H1 (cell line): ENCODE results near the gene TTC8. TPM values are rescaled to one million over a fixed set of nuclear protein-coding genes. Genes with fewer than 3 reads are reported as not detected.

Experiments used
- CTCF ChIA-PET: fragments of 300-600 bp; sonication (Branson Sonifier 250); formaldehyde crosslinking; loops from one replicate; lab custom pipeline; 2021; ENCODE audit not compliant: partially characterized antibody; lab: Charles Lee
- POLR2A ChIA-PET: fragments of 300-600 bp; sonication (Branson Sonifier 250); formaldehyde crosslinking; loops from one replicate; lab custom pipeline; 2021; ENCODE audit warnings: inconsistent platforms; ENCODE audit not compliant: partially characterized antibody; lab: Charles Lee
- DNase-seq, 2 experiments: peaks; one replicate each; pipeline versions ENCODE4 v3.0.0 to v3.0.0-alpha.2; 2010 to 2022; ENCODE audit warnings: low spot score in 2 of 2, low read depth in 1 of 2, mixed read lengths in 1 of 2
- FAIRE-seq: peaks from 2 replicates; lab custom pipeline; 2011; peaks lifted over from hg19 to GRCh38; lab: Jason Lieb, UNC
- H2AFZ ChIP-seq: 2 replicates; pipeline ENCODE4 v1.8.1; 2012; ENCODE audit warnings: low read length, inconsistent platforms
- H2AK5ac ChIP-seq: 2 replicates; pipeline ENCODE4 v1.6.1; 2013; ENCODE audit warnings: low read depth, low read length
- H2BK120ac ChIP-seq: replicated peaks from 2 replicates; pipeline ENCODE3; 2013; ENCODE audit warnings: low read depth, low read length, inconsistent platforms
- H2BK12ac ChIP-seq: 2 replicates; pipeline ENCODE4 v1.6.1; 2013; ENCODE audit warnings: low read depth, low read length
- H2BK15ac ChIP-seq: 2 replicates; pipeline ENCODE4 v1.6.1; 2013; ENCODE audit warnings: low read length
- H2BK20ac ChIP-seq: 2 replicates; pipeline ENCODE4 v1.6.1; 2013; ENCODE audit warnings: low read length
- H2BK5ac ChIP-seq: 2 replicates; pipeline ENCODE4 v1.6.1; 2013; ENCODE audit warnings: low read depth, low read length
- H3K14ac ChIP-seq: 2 replicates; pipeline ENCODE4 v1.6.1; 2013; ENCODE audit warnings: inconsistent platforms; ENCODE audit not compliant: insufficient read length
- H3K18ac ChIP-seq: 2 replicates; pipeline ENCODE4 v1.6.1; 2013; ENCODE audit warnings: low read length; ENCODE audit errors: extremely low read depth
- H3K23ac ChIP-seq: 2 replicates; pipeline ENCODE4 v1.6.1; 2013; ENCODE audit warnings: inconsistent platforms; ENCODE audit not compliant: insufficient read length
- H3K23me2 ChIP-seq: 2 replicates; pipeline ENCODE4 v1.6.1; 2013; ENCODE audit warnings: low read depth, low read length
- H3K27ac ChIP-seq: 2 replicates; pipeline ENCODE4 v1.6.1; 2011; ENCODE audit warnings: low read depth, low read length, inconsistent platforms
- H3K27me3 ChIP-seq, 4 experiments: replicated peaks in 1 of 4; 1 replicate in 1 of 4; 2 replicates in 3 of 4; pipeline versions ENCODE4 v1.6.1 to v1.8.1; 2011 to 2013; ENCODE audit warnings: low read length in 3 of 4, mild to moderate bottlenecking in 3 of 4, inconsistent platforms in 2 of 4, mixed read lengths in 2 of 4, moderate library complexity in 1 of 4; ENCODE audit not compliant: control insufficient read depth in 3 of 4, insufficient read depth in 3 of 4; ENCODE audit errors: extremely low read depth in 1 of 4
- H3K36me3 ChIP-seq, 4 experiments: 2 replicates each; pipeline versions ENCODE4 v1.6.1 to v1.8.1; 2011 to 2013; ENCODE audit warnings: mild to moderate bottlenecking in 4 of 4, low read length in 3 of 4, moderate library complexity in 2 of 4, control low read depth in 1 of 4, inconsistent platforms in 1 of 4; ENCODE audit not compliant: insufficient read depth in 4 of 4, control insufficient read depth in 2 of 4
- H3K4ac ChIP-seq: replicated peaks from 2 replicates; pipeline ENCODE3; 2013; ENCODE audit warnings: low read length, low read depth, mixed read lengths, inconsistent platforms; ENCODE audit not compliant: insufficient read length
- H3K4me1 ChIP-seq, 4 experiments: replicated peaks in 1 of 4; 1 replicate in 1 of 4; 2 replicates in 3 of 4; pipeline versions ENCODE4 v1.6.1 to v1.8.1; 2011 to 2013; ENCODE audit warnings: low read length in 3 of 4, inconsistent platforms in 2 of 4, mixed read lengths in 1 of 4; ENCODE audit not compliant: insufficient read depth in 4 of 4, control insufficient read depth in 3 of 4
- H3K4me2 ChIP-seq, 2 experiments: 2 replicates each; pipeline versions ENCODE4 v1.6.1 to v1.8.1; 2011 to 2013; ENCODE audit warnings: low read depth in 2 of 2, low read length in 2 of 2, control low read depth in 1 of 2, inconsistent platforms in 1 of 2, mild to moderate bottlenecking in 1 of 2; ENCODE audit not compliant: insufficient read depth in 1 of 2
- H3K4me3 ChIP-seq, 4 experiments: fragments of 200-600, 300-600 bp in 1 of 4; sonication (generic), shearing (Covaris generic), sonication (Bioruptor Twin) in 1 of 4; 2 replicates each; pipeline versions ENCODE4 v1.5.1 to v1.8.1; 2011 to 2016; ENCODE audit warnings: low read length in 4 of 4, low read depth in 3 of 4, control low read depth in 2 of 4, inconsistent platforms in 2 of 4, mild to moderate bottlenecking in 2 of 4, mixed read lengths in 1 of 4, moderate library complexity in 1 of 4; ENCODE audit not compliant: insufficient read depth in 2 of 4; ENCODE audit errors: extremely low read depth in 1 of 4
- H3K56ac ChIP-seq: replicated peaks from 2 replicates; pipeline ENCODE3; 2013; ENCODE audit warnings: low read depth, mild to moderate bottlenecking, mixed read lengths, low read length, inconsistent platforms; ENCODE audit not compliant: insufficient read length
- H3K79me1 ChIP-seq: 2 replicates; pipeline ENCODE4 v1.6.1; 2013; ENCODE audit warnings: low read depth, low read length, control low read depth
- H3K79me2 ChIP-seq, 2 experiments: 2 replicates each; pipeline versions ENCODE4 v1.6.1 to v1.8.1; 2012 to 2013; ENCODE audit warnings: low read length in 2 of 2, mild to moderate bottlenecking in 2 of 2, inconsistent platforms in 1 of 2; ENCODE audit not compliant: insufficient read depth in 2 of 2, control insufficient read depth in 1 of 2
- H3K9ac ChIP-seq, 4 experiments: replicated peaks in 1 of 4; 1 replicate in 1 of 4; 2 replicates in 3 of 4; pipeline versions ENCODE4 v1.6.1 to v1.8.1; 2011 to 2013; ENCODE audit warnings: low read depth in 3 of 4, low read length in 3 of 4, control low read depth in 2 of 4, mild to moderate bottlenecking in 2 of 4, moderate library complexity in 2 of 4, inconsistent platforms in 1 of 4; ENCODE audit errors: extremely low read depth in 1 of 4
- H3K9me3 ChIP-seq, 2 experiments: 2 replicates each; pipeline versions ENCODE4 v1.6.1 to v1.8.1; 2012 to 2013; ENCODE audit warnings: mild to moderate bottlenecking in 2 of 2, moderate library complexity in 2 of 2, control low read depth in 1 of 2, inconsistent platforms in 1 of 2, low read depth in 1 of 2, low read length in 1 of 2, mixed read lengths in 1 of 2; ENCODE audit not compliant: insufficient read depth in 2 of 2
- H4K20me1 ChIP-seq, 2 experiments: replicated peaks in 1 of 2; 2 replicates each; pipeline versions ENCODE3 to v1.8.1; 2011 to 2013; ENCODE audit warnings: inconsistent platforms in 2 of 2, low read length in 2 of 2, mild to moderate bottlenecking in 1 of 2; ENCODE audit not compliant: insufficient read depth in 2 of 2, control insufficient read depth in 1 of 2
- H4K5ac ChIP-seq: 2 replicates; pipeline ENCODE4 v1.6.1; 2013; ENCODE audit warnings: low read length, low read depth, mixed read lengths, inconsistent platforms; ENCODE audit not compliant: insufficient read length
- H4K8ac ChIP-seq: 2 replicates; pipeline ENCODE4 v1.8.0; 2013; ENCODE audit warnings: mild to moderate bottlenecking, moderate library complexity, low read length, inconsistent platforms; ENCODE audit not compliant: insufficient read depth; ENCODE audit errors: extremely low read depth
- H4K91ac ChIP-seq: replicated peaks from 2 replicates; pipeline ENCODE3; 2013; ENCODE audit warnings: low read length, mixed read lengths, inconsistent platforms; ENCODE audit not compliant: insufficient read length
- EZH2 ChIP-seq: fragments of 200-600 bp; sonication (generic); IDR thresholded peaks from 2 replicates; pipeline ENCODE4 v1.7.1; 2012; ENCODE audit warnings: low read depth, mild to moderate bottlenecking, moderate library complexity, low read length, inconsistent platforms; ENCODE audit not compliant: severe bottlenecking
- GABPA ChIP-seq: IDR thresholded peaks from 2 replicates; pipeline ENCODE4 v1.6.1; 2011; ENCODE audit warnings: mild to moderate bottlenecking, low read length, moderate library complexity, borderline replicate concordance; ENCODE audit not compliant: insufficient read depth
- JUN ChIP-seq: IDR thresholded peaks from 2 replicates; pipeline ENCODE4 v1.6.1; 2011; ENCODE audit warnings: low read depth, mild to moderate bottlenecking, improper control_type of control experiment, low read length
- NRF1 ChIP-seq: IDR thresholded peaks from 2 replicates; pipeline ENCODE4 v1.6.1; 2011; ENCODE audit warnings: mild to moderate bottlenecking, low read depth, low read length, improper control_type of control experiment
- SAP30 ChIP-seq: fragments of 300-600 bp; sonication (generic); IDR thresholded peaks from 2 replicates; pipeline ENCODE4 v1.7.1; 2012; ENCODE audit warnings: low read length, moderate library complexity, mild to moderate bottlenecking, inconsistent platforms; ENCODE audit not compliant: insufficient read depth, insufficient replicate concordance
- SP4 ChIP-seq: IDR thresholded peaks from 2 replicates; pipeline ENCODE4 v1.6.1; 2012; ENCODE audit warnings: low read length, inconsistent platforms
- TAF1 ChIP-seq: IDR thresholded peaks from 2 replicates; pipeline ENCODE4 v1.6.1; 2011; ENCODE audit warnings: mild to moderate bottlenecking, low read depth, low read length
- WGBS, 2 experiments: shearing (Covaris generic) in 1 of 2; methylation state at CpG; one replicate each; pipeline versions ENCODE4 v1.1.6 to v1.1.7; 2013 to 2015; ENCODE audit warnings: low lambda C conversion rate in 2 of 2, mixed read lengths in 2 of 2, inconsistent platforms in 1 of 2, low coverage in 1 of 2, missing lambda C conversion rate in 1 of 2; ENCODE audit not compliant: insufficient replicate concordance in 2 of 2, insufficient coverage in 1 of 2, insufficient read length in 1 of 2; ENCODE audit errors: extremely low coverage in 1 of 2, missing lambda C conversion rate in 1 of 2; 5-methylcytosine and 5-hydroxymethylcytosine counted together
- polyA plus RNA-seq, 7 experiments: library from polyadenylated mRNA; depleted of rRNA in 3 of 7; stranded (reverse) in 5 of 7; unstranded in 2 of 7; fragments of >200 nt in 5 of 7; fragments of 200-250 nt in 2 of 7; gene quantifications; 1 replicate in 5 of 7; 2 replicates in 1 of 7; 4 replicates in 1 of 7; pipeline versions ENCODE4 v1.2.1 to v1.2.3, GENCODE V29; 2011 to 2013; ENCODE audit warnings: missing spikeins in 2 of 7, mixed read lengths in 2 of 7
- total RNA-seq: library from RNA; stranded (reverse); fragmentation: NEBNext Ultra II Directional; extraction: Animal tissue kit (Norgen Biotek cat#: 25700); gene quantifications from 2 replicates; pipeline ENCODE4 v1.2.1, GENCODE V29; 2021
- TF ChIP-seq, protein P1 (sequence below): IDR thresholded peaks from 2 replicates; pipeline ENCODE4 v1.6.1; 2012; ENCODE audit warnings: low read length, inconsistent platforms

The TTC8 gene
- total and polyA plus RNA-seq, 2 of the 8 experiments (the other 6 are each of a cell fraction or from before 2014, with no cell fraction given): 13.1 to 13.5 TPM

GRCh38 chr14:88791629-88792472 lies 32.6 kb upstream of the TTC8 start:
- Histone ChIP-seq H2AFZ (peak overlapping the region; percentile 97), H3K4me2 (peak overlapping the region; percentile 76 to 100), H2BK120ac (no peak overlapping the region), H3K79me2 (no peaks in the 10 kb centered on the region), H3K9ac (peak overlapping the region; percentile 8 to 50 (median 42); a peak in 4 of 7 replicates), H3K18ac (peak overlapping the region; percentile 32; the same call in 1 of the 2 replicates), H3K79me1 (no peaks in the 10 kb centered on the region), H2AK5ac (no peak overlapping the region), H3K27ac (no peak overlapping the region), H3K9me3 (no peaks in the 10 kb centered on the region), H3K4me3 (peak overlapping the region; percentile 38 to 81 (median 74)), H3K23ac (no peak overlapping the region), H3K4me1 (no peaks in the 10 kb centered on the region), H4K91ac (no peak overlapping the region), H4K5ac (no peak overlapping the region), H2BK5ac (no peak overlapping the region), H3K4ac (no peak overlapping the region), H3K27me3 (peaks cover 8 to 30% (median 19%) of the 10 kb centered on the region in 4 experiments), H3K56ac (no peak overlapping the region), H2BK12ac (no peak overlapping the region), H4K8ac (peak overlapping the region; percentile 5; the same call in 1 of the 2 replicates), H3K36me3 (no peaks in the 10 kb centered on the region), H2BK15ac (no peak overlapping the region), H3K14ac (no peak overlapping the region), H2BK20ac (no peak overlapping the region), H3K23me2 (peaks cover 10% of the 10 kb centered on the region; the same call in 1 of the 2 replicates), H4K20me1 (no peaks in the 10 kb centered on the region)
- FAIRE-seq (no peak), DNase-seq (peak in 1 of 2 experiments; percentile 54)
- ChIA-PET POLR2A (interaction anchor here (1.3 kb wide), 1 partner anchor 33 kb away, joined by 3 read pairs; the partner anchor contains the start of gene TTC8), CTCF (interaction anchor here (0.6 to 2.8 kb wide), 7 partner anchors 10 to 151 kb away, joined by 3 to 18 read pairs (median 3); no protein-coding TSS in a partner anchor)
- 8% methylated on average over 47 of the region's 52 CpGs; no CpG with 5 or more reads in 1 of the 2 experiments for WGBS, 2 experiments
- TF ChIP-seq, protein P1, sequence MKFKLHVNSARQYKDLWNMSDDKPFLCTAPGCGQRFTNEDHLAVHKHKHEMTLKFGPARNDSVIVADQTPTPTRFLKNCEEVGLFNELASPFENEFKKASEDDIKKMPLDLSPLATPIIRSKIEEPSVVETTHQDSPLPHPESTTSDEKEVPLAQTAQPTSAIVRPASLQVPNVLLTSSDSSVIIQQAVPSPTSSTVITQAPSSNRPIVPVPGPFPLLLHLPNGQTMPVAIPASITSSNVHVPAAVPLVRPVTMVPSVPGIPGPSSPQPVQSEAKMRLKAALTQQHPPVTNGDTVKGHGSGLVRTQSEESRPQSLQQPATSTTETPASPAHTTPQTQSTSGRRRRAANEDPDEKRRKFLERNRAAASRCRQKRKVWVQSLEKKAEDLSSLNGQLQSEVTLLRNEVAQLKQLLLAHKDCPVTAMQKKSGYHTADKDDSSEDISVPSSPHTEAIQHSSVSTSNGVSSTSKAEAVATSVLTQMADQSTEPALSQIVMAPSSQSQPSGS: no peak
- TF ChIP-seq NRF1: no peak
- TF ChIP-seq SAP30: no peak
- TF ChIP-seq EZH2: peak; percentile 82
- TF ChIP-seq SP4: no peak
- no peak for TF ChIP-seq JUN
- TF ChIP-seq GABPA: no peak
- no peak for TF ChIP-seq TAF1
